SK-N-SH (cell line): ENCODE data around the gene TARDBP. TPM values are rescaled to one million over a fixed set of nuclear protein-coding genes. Genes with fewer than 3 reads are reported as not detected.

Experiments used
- CTCF ChIA-PET: fragments of 300-600, 350-600 bp; formaldehyde crosslinking; extraction: SDS; loops from one replicate; lab custom pipeline; 2021; lab: Yijun Ruan, JAX
- POLR2A ChIA-PET: fragments of 350-600 bp; sonication (Branson Sonifier 250); formaldehyde crosslinking; extraction: SDS; loops from one replicate; lab custom pipeline; 2020; ENCODE audit warnings: antibody characterized with exemption, inconsistent platforms; lab: Yijun Ruan, JAX
- DNase-seq: peaks from one replicate; pipeline ENCODE4 v3.0.0; 2012
- H2AFZ ChIP-seq: fragments of 200-600 bp; sonication (generic); 2 replicates; pipeline ENCODE4 v1.8.1; 2016; ENCODE audit warnings: antibody characterized with exemption, mild to moderate bottlenecking, low read depth
- H3F3A ChIP-seq: fragments of 200-600 bp; sonication (generic); replicated peaks from 2 replicates; pipeline ENCODE3; 2016; ENCODE audit warnings: antibody characterized with exemption, mild to moderate bottlenecking; ENCODE audit not compliant: insufficient read depth
- H3K27ac ChIP-seq, 2 experiments: fragments of 200-500 bp in 1 of 2; fragments of 200-600 bp in 1 of 2; sonication (Bioruptor generic) in 1 of 2; sonication (generic), shearing (Covaris generic) in 1 of 2; 2 replicates each; pipeline versions ENCODE4 v1.5.1 to v1.6.1; 2014 to 2016; ENCODE audit warnings: low read depth in 2 of 2, inconsistent platforms in 1 of 2, low read length in 1 of 2, mild to moderate bottlenecking in 1 of 2, mixed read lengths in 1 of 2
- H3K27me3 ChIP-seq: fragments of 200-600 bp; sonication (generic), shearing (Covaris generic); 2 replicates; pipeline ENCODE4 v1.6.1; 2016; ENCODE audit warnings: mixed run types; ENCODE audit not compliant: insufficient read depth
- H3K36me3 ChIP-seq, 2 experiments: fragments of 200-500 bp in 1 of 2; fragments of 200-600 bp in 1 of 2; sonication (Bioruptor generic) in 1 of 2; sonication (generic) in 1 of 2; replicated peaks in 1 of 2; 2 replicates each; pipeline versions ENCODE3 to v1.5.1; 2014 to 2016; ENCODE audit warnings: low read length in 1 of 2, mild to moderate bottlenecking in 1 of 2; ENCODE audit not compliant: insufficient read depth in 2 of 2, control insufficient read depth in 1 of 2
- H3K4me1 ChIP-seq, 2 experiments: fragments of 200-500 bp in 1 of 2; fragments of 200-600 bp in 1 of 2; sonication (Bioruptor generic) in 1 of 2; sonication (generic), shearing (Covaris generic) in 1 of 2; 2 replicates each; pipeline versions ENCODE4 v1.5.1 to v1.6.1; 2014 to 2016; ENCODE audit warnings: low read depth in 1 of 2, low read length in 1 of 2, mixed run types in 1 of 2; ENCODE audit not compliant: insufficient read depth in 2 of 2, control insufficient read depth in 1 of 2
- H3K4me2 ChIP-seq: fragments of 200-600 bp; sonication (generic), shearing (Covaris generic); 2 replicates; pipeline ENCODE4 v1.6.1; 2017; ENCODE audit warnings: mixed run types
- H3K4me3 ChIP-seq, 2 experiments: fragments of 200-500 bp in 1 of 2; fragments of 200-600 bp in 1 of 2; sonication (Bioruptor generic) in 1 of 2; sonication (generic), shearing (Covaris generic) in 1 of 2; 2 replicates each; pipeline versions ENCODE4 v1.5.1 to v1.8.1; 2014 to 2016; ENCODE audit warnings: low read depth in 2 of 2, inconsistent platforms in 1 of 2, low read length in 1 of 2, mild to moderate bottlenecking in 1 of 2, mixed read lengths in 1 of 2, moderate library complexity in 1 of 2
- H3K79me2 ChIP-seq: fragments of 200-600 bp; sonication (generic); 2 replicates; pipeline ENCODE4 v1.8.1; 2017; ENCODE audit warnings: mild to moderate bottlenecking; ENCODE audit not compliant: insufficient read depth
- H3K9ac ChIP-seq: fragments of 200-600 bp; sonication (generic); 2 replicates; pipeline ENCODE4 v1.6.1; 2017; ENCODE audit warnings: mixed run types
- H3K9me2 ChIP-seq: fragments of 200-600 bp; sonication (generic); 2 replicates; pipeline ENCODE4 v1.6.1; 2017; ENCODE audit warnings: mixed run types
- H3K9me3 ChIP-seq: fragments of 200-600 bp; sonication (generic); 2 replicates; pipeline ENCODE4 v1.6.1; 2017; ENCODE audit warnings: mixed run types, mild to moderate bottlenecking, moderate library complexity
- H4K20me1 ChIP-seq: fragments of 200-600 bp; sonication (generic); 2 replicates; pipeline ENCODE4 v1.6.1; 2017; ENCODE audit warnings: mild to moderate bottlenecking, mixed run types; ENCODE audit not compliant: insufficient read depth
- CTCF ChIP-seq: fragments of 200-600 bp; sonication (generic); IDR thresholded peaks from 2 replicates; pipeline ENCODE4 v1.6.1; 2017; ENCODE audit warnings: antibody characterized with exemption, mild to moderate bottlenecking, moderate library complexity
- ELF1 ChIP-seq: IDR thresholded peaks from 2 replicates; pipeline ENCODE4 v1.4.0; 2012
- EP300 ChIP-seq, 2 experiments: IDR thresholded peaks; 2 replicates each; pipeline versions ENCODE4 v1.4.0 to v1.6.1; 2012; ENCODE audit warnings: borderline replicate concordance in 1 of 2, low read depth in 1 of 2, low read length in 1 of 2
- FOSL2 ChIP-seq: IDR thresholded peaks from 2 replicates; pipeline ENCODE4 v1.4.0; 2012; ENCODE audit warnings: low read depth, mild to moderate bottlenecking, moderate library complexity, borderline replicate concordance
- GATA2 ChIP-seq: sonication (generic); formaldehyde crosslinking; IDR thresholded peaks from 2 replicates; pipeline ENCODE4 v1.5.0; 2020; ENCODE audit warnings: mild to moderate bottlenecking, missing genetic modification reagents
- JUND ChIP-seq: IDR thresholded peaks from 2 replicates; pipeline ENCODE4 v1.4.0; 2012
- MEF2A ChIP-seq: IDR thresholded peaks from 2 replicates; pipeline ENCODE4 v1.4.0; 2012; ENCODE audit warnings: low read depth, borderline replicate concordance
- MXI1 ChIP-seq: IDR thresholded peaks from 2 replicates; pipeline ENCODE4 v1.6.1; 2012; ENCODE audit warnings: mild to moderate bottlenecking, low read depth, low read length, improper control_type of control experiment
- NRF1 ChIP-seq: IDR thresholded peaks from 2 replicates; pipeline ENCODE4 v1.6.1; 2012; ENCODE audit warnings: low read depth, mild to moderate bottlenecking, low read length
- POLR2AphosphoS5 ChIP-seq: IDR thresholded peaks from 2 replicates; pipeline ENCODE4 v1.6.1; 2012; ENCODE audit warnings: low read depth, low read length
- RAD21 ChIP-seq: IDR thresholded peaks from 2 replicates; pipeline ENCODE4 v1.6.1; 2012; ENCODE audit warnings: mild to moderate bottlenecking, low read length
- RCOR1 ChIP-seq: fragments of 150-350 bp; IDR thresholded peaks from 2 replicates; pipeline ENCODE4 v1.6.1; 2017; ENCODE audit warnings: antibody characterized with exemption, low read length
- RFX5 ChIP-seq: IDR thresholded peaks from 2 replicates; pipeline ENCODE4 v1.6.1; 2012; ENCODE audit warnings: mild to moderate bottlenecking, improper control_type of control experiment, low read length
- RXRA ChIP-seq: IDR thresholded peaks from 2 replicates; pipeline ENCODE4 v1.4.0; 2012; ENCODE audit warnings: low read depth, mild to moderate bottlenecking, borderline replicate concordance
- SIN3A ChIP-seq: IDR thresholded peaks from 2 replicates; pipeline ENCODE4 v1.6.1; 2012; ENCODE audit warnings: low read depth, mild to moderate bottlenecking, low read length, moderate library complexity, borderline replicate concordance
- USF1 ChIP-seq: IDR thresholded peaks from 2 replicates; pipeline ENCODE4 v1.4.0; 2012; ENCODE audit warnings: low read depth, borderline replicate concordance
- YY1 ChIP-seq: IDR thresholded peaks from 2 replicates; pipeline ENCODE4 v1.4.0; 2012; ENCODE audit warnings: low read depth, mild to moderate bottlenecking
- WGBS: methylation state at CpG from one replicate; pipeline ENCODE4 v1.1.6; 2017; ENCODE audit warnings: low lambda C conversion rate; 5-methylcytosine and 5-hydroxymethylcytosine counted together
- polyA plus RNA-seq, 3 experiments: library from polyadenylated mRNA; depleted of rRNA; stranded (reverse); fragments of >200 nt; gene quantifications; 2 replicates each; pipeline ENCODE4 v1.2.3, GENCODE V29; 2012
- TF ChIP-seq, protein P1 (sequence below): fragments of 150-350 bp; IDR thresholded peaks from 2 replicates; pipeline ENCODE4 v1.6.1; 2017; ENCODE audit warnings: antibody characterized with exemption, low read length, low read depth, borderline replicate concordance
- TF ChIP-seq, protein P2 (sequence below): IDR thresholded peaks from 2 replicates; pipeline ENCODE4 v1.4.0; 2012; ENCODE audit warnings: low read depth, borderline replicate concordance
- TF ChIP-seq, protein P3 (sequence below): IDR thresholded peaks from 2 replicates; pipeline ENCODE4 v1.4.0; 2012; ENCODE audit warnings: low read depth

The TARDBP gene
- polyA plus RNA-seq, 1 of the 3 experiments (the other 2 are of a cell fraction) = 207 TPM

DNA sequence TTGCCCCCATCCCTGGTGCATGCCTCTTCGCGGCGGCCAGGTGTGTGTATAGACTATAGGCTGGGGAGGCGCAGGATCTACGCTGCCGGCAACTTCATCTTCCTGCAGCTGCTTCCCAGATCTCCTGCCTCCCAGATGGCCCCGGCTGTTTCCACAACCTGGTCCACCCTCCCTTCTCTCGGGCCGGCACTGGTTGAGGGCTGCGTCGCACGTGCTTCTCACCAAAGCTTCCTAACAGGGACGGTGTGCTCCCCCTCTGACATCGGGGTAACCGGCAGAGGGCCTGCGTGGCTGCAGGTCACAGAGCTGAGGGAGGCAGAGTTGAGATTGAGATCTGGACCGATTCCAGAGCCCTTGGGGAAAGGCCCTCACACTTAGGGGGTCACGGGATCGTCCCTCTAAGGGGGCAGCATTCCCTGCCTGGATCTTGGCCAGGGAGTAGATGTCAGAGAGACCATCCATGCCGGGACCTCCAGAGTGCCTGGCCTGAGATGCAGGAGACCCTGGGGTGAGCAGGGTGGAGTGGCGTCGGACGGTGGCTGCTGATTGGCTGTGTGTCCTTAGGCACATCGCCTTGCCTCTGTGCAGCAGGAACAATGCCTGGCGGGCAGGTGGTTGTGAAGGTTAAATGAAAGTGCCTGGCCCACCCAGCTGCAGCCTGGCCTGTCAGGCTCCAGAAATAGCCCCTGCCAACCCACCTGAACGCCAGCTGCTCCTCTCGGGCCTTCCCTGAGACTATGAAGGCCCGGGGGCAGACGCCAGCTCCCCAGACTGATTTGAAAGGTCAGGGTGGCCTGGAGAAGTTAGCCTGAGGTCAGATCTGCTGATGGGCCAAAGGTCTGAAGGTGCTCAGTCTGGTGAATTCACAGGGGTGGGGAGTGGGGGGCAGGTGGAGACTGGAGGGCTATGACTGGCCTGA lies 40.6 kb downstream of the TARDBP start:
- no peak overlapping the region for H3K9ac ChIP-seq
- no peak overlapping the region for H3K4me2 ChIP-seq
- ChIA-PET POLR2A (interaction anchor here (0.6 to 1.9 kb wide), 3 partner anchors 14 to 47 kb away, joined by 3 to 7 read pairs (median 3); partner anchors contain the start of gene EXOSC10), CTCF (interaction anchor here (0.7 to 10.0 kb wide), 8 partner anchors 10 to 899 kb away, joined by 3 to 118 read pairs (median 4); no protein-coding TSS in a partner anchor)
- no peaks in the 10 kb centered on the region for H3F3A ChIP-seq
- no peaks in the 10 kb centered on the region for H3K27me3 ChIP-seq
- H3K79me2 ChIP-seq = peaks cover 4% of the 10 kb centered on the region; the same call in 1 of the 2 replicates
- H2AFZ ChIP-seq = no peak overlapping the region
- H3K4me3 ChIP-seq = no peak overlapping the region
- peaks cover 4% of the 10 kb centered on the region; the same call in 1 of the 2 replicates for H4K20me1 ChIP-seq
- H3K4me1 ChIP-seq = peaks cover 0 to 17% of the 10 kb centered on the region in 2 experiments; a peak in 1 of 4 replicates
- H3K9me3 ChIP-seq = no peaks in the 10 kb centered on the region
- no peak for TF ChIP-seq RFX5
- no peak for TF ChIP-seq RAD21
- TF ChIP-seq MEF2A = no peak
- no peak for TF ChIP-seq POLR2AphosphoS5
- no peak for TF ChIP-seq YY1
- TF ChIP-seq RXRA = no peak
- no peak for TF ChIP-seq NRF1
- TF ChIP-seq SIN3A = no peak
- TF ChIP-seq, protein P1, sequence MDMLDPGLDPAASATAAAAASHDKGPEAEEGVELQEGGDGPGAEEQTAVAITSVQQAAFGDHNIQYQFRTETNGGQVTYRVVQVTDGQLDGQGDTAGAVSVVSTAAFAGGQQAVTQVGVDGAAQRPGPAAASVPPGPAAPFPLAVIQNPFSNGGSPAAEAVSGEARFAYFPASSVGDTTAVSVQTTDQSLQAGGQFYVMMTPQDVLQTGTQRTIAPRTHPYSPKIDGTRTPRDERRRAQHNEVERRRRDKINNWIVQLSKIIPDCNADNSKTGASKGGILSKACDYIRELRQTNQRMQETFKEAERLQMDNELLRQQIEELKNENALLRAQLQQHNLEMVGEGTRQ = no peak
- TF ChIP-seq USF1 = no peak
- peak in 1 of 2 experiments; percentile 64; a peak in 1 of 4 replicates for TF ChIP-seq EP300 (IDR thresholded peaks at IDR 0.05; ENCODE audit: borderline replicate concordance in 1 of 2, low read depth in 1 of 2, low read length in 1 of 2)
- TF ChIP-seq, protein P2, sequence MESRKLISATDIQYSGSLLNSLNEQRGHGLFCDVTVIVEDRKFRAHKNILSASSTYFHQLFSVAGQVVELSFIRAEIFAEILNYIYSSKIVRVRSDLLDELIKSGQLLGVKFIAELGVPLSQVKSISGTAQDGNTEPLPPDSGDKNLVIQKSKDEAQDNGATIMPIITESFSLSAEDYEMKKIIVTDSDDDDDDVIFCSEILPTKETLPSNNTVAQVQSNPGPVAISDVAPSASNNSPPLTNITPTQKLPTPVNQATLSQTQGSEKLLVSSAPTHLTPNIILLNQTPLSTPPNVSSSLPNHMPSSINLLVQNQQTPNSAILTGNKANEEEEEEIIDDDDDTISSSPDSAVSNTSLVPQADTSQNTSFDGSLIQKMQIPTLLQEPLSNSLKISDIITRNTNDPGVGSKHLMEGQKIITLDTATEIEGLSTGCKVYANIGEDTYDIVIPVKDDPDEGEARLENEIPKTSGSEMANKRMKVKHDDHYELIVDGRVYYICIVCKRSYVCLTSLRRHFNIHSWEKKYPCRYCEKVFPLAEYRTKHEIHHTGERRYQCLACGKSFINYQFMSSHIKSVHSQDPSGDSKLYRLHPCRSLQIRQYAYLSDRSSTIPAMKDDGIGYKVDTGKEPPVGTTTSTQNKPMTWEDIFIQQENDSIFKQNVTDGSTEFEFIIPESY = no peak
- peak; percentile 96 for TF ChIP-seq MXI1
- no peak for TF ChIP-seq ELF1
- TF ChIP-seq, protein P3, sequence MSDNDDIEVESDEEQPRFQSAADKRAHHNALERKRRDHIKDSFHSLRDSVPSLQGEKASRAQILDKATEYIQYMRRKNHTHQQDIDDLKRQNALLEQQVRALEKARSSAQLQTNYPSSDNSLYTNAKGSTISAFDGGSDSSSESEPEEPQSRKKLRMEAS = 0 out of 2 replicates have a peak, but pooled peaks have one; percentile 20
- TF ChIP-seq GATA2 (CRISPR knock-in tag) = peak; percentile 28; the same call in 1 of the 2 replicates
- TF ChIP-seq JUND = no peak
- no peak for TF ChIP-seq RCOR1
- TF ChIP-seq FOSL2 = no peak
- TF ChIP-seq CTCF = no peak
- peak; percentile 88 for DNase-seq
- no peaks in the 10 kb centered on the region for H3K9me2 ChIP-seq
- peaks cover 0 to 17% of the 10 kb centered on the region in 2 experiments for H3K36me3 ChIP-seq
- H3K27ac ChIP-seq = peak overlapping the region in 1 of 2 experiments; percentile 76; a peak in 2 of 4 replicates
- WGBS = 50% methylated on average over 22 of the region's 29 CpGs
